KOPT-K1 (cell line): ENCODE measurements around the gene ACCSL.

ENCODE experiments used
- H3K27ac ChIP-seq: fragments of 200-600 bp; sonication (generic); 2 replicates; pipeline ENCODE4 v1.5.1; 2016; ENCODE audit warnings: antibody characterized with exemption, mild to moderate bottlenecking, low read depth, low read length; ENCODE audit not compliant: poor library complexity, severe bottlenecking
- H3K36me3 ChIP-seq: fragments of 200-600 bp; sonication (generic); 2 replicates; pipeline ENCODE4 v1.5.1; 2017; ENCODE audit warnings: antibody characterized with exemption, mild to moderate bottlenecking, low read length, moderate library complexity; ENCODE audit not compliant: insufficient read depth
- H3K9me3 ChIP-seq: fragments of 200-600 bp; sonication (generic); 2 replicates; pipeline ENCODE4 v1.5.1; 2017; ENCODE audit warnings: antibody characterized with exemption, low read length, mild to moderate bottlenecking; ENCODE audit not compliant: insufficient read depth, poor library complexity, severe bottlenecking

Gene ACCSL

GRCh38 chr11:44090539-44090938 is 42.8 kb downstream of the ACCSL start:
- Histone ChIP-seq H3K9me3 (peaks cover 2% of the 10 kb centered on the region), H3K36me3 (no peaks in the 10 kb centered on the region), H3K27ac (no peak overlapping the region)

GRCh38 chr11:44094260-44094868 is 46.6 kb downstream of the ACCSL start:
- no peaks in the 10 kb centered on the region for H3K36me3 ChIP-seq
- H3K27ac ChIP-seq = no peak overlapping the region
- no peaks in the 10 kb centered on the region for H3K9me3 ChIP-seq

DNA sequence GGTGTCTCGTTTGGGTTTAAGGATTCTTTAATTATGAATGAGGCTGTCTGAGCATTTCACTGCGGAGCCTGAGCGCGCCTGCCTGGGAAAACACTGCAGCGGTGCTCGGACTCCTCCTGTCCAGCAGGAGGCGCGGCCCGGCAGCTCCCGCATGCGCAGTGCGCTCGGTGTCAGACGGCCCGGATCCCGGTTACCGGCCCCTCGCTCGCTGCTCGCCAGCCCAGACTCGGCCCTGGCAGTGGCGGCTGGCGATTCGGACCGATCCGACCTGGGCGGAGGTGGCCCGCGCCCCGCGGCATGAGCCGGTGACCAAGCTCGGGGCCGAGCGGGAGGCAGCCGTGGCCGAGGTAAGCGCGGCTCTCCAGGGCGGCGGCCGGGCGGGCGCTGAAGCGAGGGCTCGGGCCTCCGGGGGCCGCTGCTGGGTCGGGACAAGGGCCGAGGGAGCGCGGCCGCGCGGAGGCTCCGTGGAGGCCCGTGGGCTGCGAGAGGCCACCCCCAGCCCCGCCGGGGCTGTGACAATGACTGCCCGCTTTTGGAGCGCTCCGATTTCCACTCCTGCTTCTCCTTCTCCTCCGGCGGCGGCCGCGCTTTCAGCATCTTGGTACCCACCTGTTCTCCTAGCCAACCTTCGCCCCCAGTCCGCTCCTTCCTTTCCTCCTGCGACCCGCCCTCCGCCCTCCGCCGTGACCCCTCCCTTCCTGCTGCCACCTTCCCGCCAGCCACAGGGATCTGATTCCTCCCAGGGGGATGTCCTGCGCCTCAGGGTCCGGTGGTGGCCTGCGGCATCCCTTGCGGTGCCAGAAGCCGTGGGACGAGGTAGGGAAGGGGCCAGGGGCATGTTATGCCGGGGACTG is 48.0 kb downstream of the ACCSL start, which contains the start of gene EXT2:
TSS of gene EXT2 (plus strand) at position 173 of the 854 bp plus-strand sequence. CDS start 12,035 bp downstream, outside the sequence.
- Histone ChIP-seq H3K9me3 (no peaks in the 10 kb centered on the region), H3K36me3 (no peaks in the 10 kb centered on the region), H3K27ac (peak within 1 kb of the TSS; percentile 49)

- Histone ChIP-seq H3K27ac (no peak overlapping the region), H3K9me3 (no peaks in the 10 kb centered on the region), H3K36me3 (no peaks in the 10 kb centered on the region)
These were observed 48.8 kb downstream of the ACCSL start for GRCh38 chr11:44096360-44097185.

DNA sequence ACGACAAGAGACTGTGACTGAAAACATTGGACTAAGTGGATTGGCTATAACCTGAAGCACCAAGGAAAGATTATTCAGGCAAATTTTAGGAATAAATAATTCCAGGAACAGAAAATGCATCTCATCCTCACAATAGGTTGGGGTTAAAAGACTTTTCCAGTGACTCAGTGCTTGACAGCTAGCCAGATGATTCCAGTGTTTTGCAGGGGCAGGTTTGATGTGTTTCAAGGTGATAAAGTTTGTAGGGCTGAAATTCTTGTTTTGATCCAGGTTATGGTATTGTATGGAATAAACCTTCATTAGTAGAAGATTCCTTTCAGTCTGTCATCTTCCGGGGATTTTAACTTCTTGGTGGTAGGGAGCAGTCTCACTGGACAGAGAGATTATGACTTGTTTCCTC is 50.0 kb downstream of the ACCSL start:
- Histone ChIP-seq H3K36me3 (no peaks in the 10 kb centered on the region), H3K9me3 (no peaks in the 10 kb centered on the region), H3K27ac (no peak overlapping the region)

DNA sequence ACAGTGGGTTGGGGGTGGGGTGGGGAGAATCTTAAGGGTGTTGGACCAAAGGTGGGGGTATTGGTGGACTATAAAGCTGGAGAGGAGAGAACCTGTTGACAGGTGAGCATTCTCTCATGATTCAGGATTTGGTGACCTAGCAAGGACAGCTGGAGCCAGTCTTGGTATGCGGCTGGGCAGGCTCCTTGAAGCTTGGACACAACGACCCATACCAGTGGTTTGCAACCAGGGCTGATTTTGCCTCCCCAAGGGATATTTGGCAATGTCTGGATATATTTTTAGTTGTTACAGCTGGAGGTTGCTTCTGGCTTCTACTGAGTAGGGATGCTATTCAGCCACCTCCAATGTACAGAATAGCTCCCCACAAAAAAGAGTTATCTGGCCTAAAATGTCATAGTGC is 53.3 kb downstream of the ACCSL start:
- no peaks in the 10 kb centered on the region for H3K9me3 ChIP-seq
- no peaks in the 10 kb centered on the region for H3K36me3 ChIP-seq
- no peak overlapping the region for H3K27ac ChIP-seq

GRCh38 chr11:44104481-44105294 is 56.9 kb downstream of the ACCSL start:
- H3K27ac ChIP-seq = no peak overlapping the region
- no peaks in the 10 kb centered on the region for H3K9me3 ChIP-seq
- peaks cover 18% of the 10 kb centered on the region for H3K36me3 ChIP-seq

GRCh38 chr11:44108260-44108659 is 60.5 kb downstream of the ACCSL start:
- H3K36me3 ChIP-seq = peaks cover 34% of the 10 kb centered on the region
- no peaks in the 10 kb centered on the region for H3K9me3 ChIP-seq

More at GRCh38 chr11:44108260-44108659, 60.5 kb downstream of the ACCSL start:
- no peak overlapping the region for H3K27ac ChIP-seq
